Activated CD8-positive, alpha-beta memory T cell treated with anti-CD3 and anti-CD28 coated beads for 48 hours (primary cell): ENCODE data around the gene KAZN.

Experiments
- DNase-seq, 3 experiments: peaks; one replicate each; pipeline ENCODE4 v3.0.0-alpha.2; 2020; ENCODE audit warnings: low read depth in 2 of 3, low spot score in 2 of 3

Gene KAZN

GRCh38 chr1:14763977-14764376 lies 165.5 kb downstream of the KAZN start:
- DNase-seq, result no peak

GRCh38 chr1:14765773-14766172 lies 167.3 kb downstream of the KAZN start:
- DNase-seq, result no peak

- no peak for DNase-seq
Measured at GRCh38 chr1:14767075-14767474, 168.6 kb downstream of the KAZN start.

- DNase-seq, result no peak
Measured at GRCh38 chr1:14768582-14769304, 170.3 kb downstream of the KAZN start.

GRCh38 chr1:14769486-14770274 lies 171.2 kb downstream of the KAZN start:
- no peak for DNase-seq

- no peak for DNase-seq
Measured at GRCh38 chr1:14773396-14774025, 175.0 kb downstream of the KAZN start.

- no peak for DNase-seq
Measured at GRCh38 chr1:14774225-14774624, 175.7 kb downstream of the KAZN start.

- DNase-seq, result no peak
Measured at GRCh38 chr1:14774988-14775387, 176.5 kb downstream of the KAZN start.

GRCh38 chr1:14775434-14775833 lies 176.9 kb downstream of the KAZN start:
- no peak for DNase-seq

GRCh38 chr1:14777516-14778506 lies 179.3 kb downstream of the KAZN start:
- DNase-seq, result no peak

GRCh38 chr1:14778541-14778897 lies 180.0 kb downstream of the KAZN start:
- no peak for DNase-seq

GRCh38 chr1:14778898-14779865 lies 180.7 kb downstream of the KAZN start:
- peak in 1 of 3 experiments; percentile 3 for DNase-seq

- no peak for DNase-seq
Measured at GRCh38 chr1:14780271-14780670, 181.8 kb downstream of the KAZN start.

GRCh38 chr1:14781811-14782210 lies 183.3 kb downstream of the KAZN start:
- DNase-seq, result no peak

- no peak for DNase-seq
Measured at GRCh38 chr1:14782741-14783591, 184.5 kb downstream of the KAZN start.

- DNase-seq, result no peak
Measured at GRCh38 chr1:14783592-14783886, 185.1 kb downstream of the KAZN start.

- DNase-seq, result no peak
Measured at GRCh38 chr1:14784790-14785773, 186.6 kb downstream of the KAZN start.

- DNase-seq, result no peak
Measured at GRCh38 chr1:14786109-14786675, 187.7 kb downstream of the KAZN start.
